Endothelial cell of umbilical vein (primary cell): ENCODE data around the gene BIN1. TPM values are rescaled to one million over a fixed set of nuclear protein-coding genes. Genes with fewer than 3 reads are reported as not detected.
"Not testable (repeated sequence)": the region's sequence is repeated elsewhere in the genome, so short reads cannot be mapped to it uniquely, and the experiment has no call there.

Source experiments
- BruUV-seq: library from RNA; stranded (reverse); fragments of 400-500 nt; replicated peaks from 2 replicates; lab custom pipeline; 2021; lab: Mats Ljungman, UMichigan
- CTCF ChIA-PET: fragments of 300-600, 350-600 bp; sonication (Branson Sonifier 250); formaldehyde crosslinking; loops from one replicate; lab custom pipeline; 2021; ENCODE audit warnings: antibody characterized with exemption, inconsistent platforms; lab: Charles Lee
- POLR2A ChIA-PET: fragments of 300-600, 350-600 bp; sonication (Branson Sonifier 250); formaldehyde crosslinking; loops from one replicate; lab custom pipeline; 2021; ENCODE audit warnings: antibody characterized with exemption, inconsistent platforms; lab: Charles Lee
- DNase-seq: peaks from one replicate; pipeline ENCODE4 v3.0.0-alpha.2; 2011; ENCODE audit warnings: low read depth, low spot score
- FAIRE-seq: peaks from 2 replicates; lab custom pipeline; 2011; peaks lifted over from hg19 to GRCh38; lab: Jason Lieb, UNC
- H2AFZ ChIP-seq: 2 replicates; pipeline ENCODE4 v1.6.0; 2012; ENCODE audit warnings: low read depth, low read length, control low read depth, inconsistent platforms
- H3K27ac ChIP-seq: 2 replicates; pipeline ENCODE4 v1.5.1; 2011; ENCODE audit warnings: low read depth, mild to moderate bottlenecking, control low read depth, low read length, moderate library complexity; ENCODE audit not compliant: insufficient read depth
- H3K27me3 ChIP-seq, 2 experiments: 2 replicates each; pipeline versions ENCODE4 v1.6.0 to v1.6.1; 2011; ENCODE audit warnings: low read length in 2 of 2, mixed read lengths in 1 of 2; ENCODE audit not compliant: control insufficient read depth in 2 of 2, insufficient read depth in 2 of 2
- H3K36me3 ChIP-seq, 2 experiments: 2 replicates in 1 of 2; 3 replicates in 1 of 2; pipeline ENCODE4 v1.5.1; 2011; ENCODE audit warnings: low read length in 2 of 2, mild to moderate bottlenecking in 1 of 2, moderate library complexity in 1 of 2; ENCODE audit not compliant: control insufficient read depth in 2 of 2, insufficient read depth in 2 of 2; ENCODE audit errors: extremely low read depth in 1 of 2
- H3K4me1 ChIP-seq: 3 replicates; pipeline ENCODE4 v1.5.1; 2011; ENCODE audit warnings: mild to moderate bottlenecking, low read length; ENCODE audit not compliant: control insufficient read depth, insufficient read depth; ENCODE audit errors: extremely low read depth
- H3K4me2 ChIP-seq: 2 replicates; pipeline ENCODE4 v1.6.1; 2011; ENCODE audit warnings: low read length, control low read depth, mixed read lengths; ENCODE audit not compliant: insufficient read depth
- H3K4me3 ChIP-seq, 3 experiments: fragments of 200-600 bp in 1 of 3; sonication (generic), shearing (Covaris generic) in 1 of 3; replicated peaks in 1 of 3; 2 replicates each; pipeline ENCODE4 v1.5.1; 2011 to 2016; ENCODE audit warnings: control low read depth in 3 of 3, low read length in 3 of 3, mild to moderate bottlenecking in 2 of 3, inconsistent platforms in 1 of 3, low read depth in 1 of 3, moderate library complexity in 1 of 3; ENCODE audit not compliant: insufficient read depth in 1 of 3
- H3K79me2 ChIP-seq: 2 replicates; pipeline ENCODE4 v1.6.0; 2012; ENCODE audit warnings: low read length, inconsistent platforms; ENCODE audit not compliant: control insufficient read depth, insufficient read depth
- H3K9ac ChIP-seq: replicated peaks from 2 replicates; pipeline ENCODE3; 2011; ENCODE audit warnings: low read length, control low read depth; ENCODE audit not compliant: insufficient read depth; ENCODE audit errors: extremely low read depth
- H3K9me1 ChIP-seq: replicated peaks from 3 replicates; pipeline ENCODE4 v1.6.0; 2011; ENCODE audit warnings: mild to moderate bottlenecking, low read length; ENCODE audit not compliant: control insufficient read depth, insufficient read depth; ENCODE audit errors: extremely low read depth
- H3K9me3 ChIP-seq: replicated peaks from 2 replicates; pipeline ENCODE4 v1.5.1; 2012; ENCODE audit warnings: low read length, inconsistent platforms; ENCODE audit not compliant: control insufficient read depth, insufficient read depth
- H4K20me1 ChIP-seq: replicated peaks from 2 replicates; pipeline ENCODE3; 2011; ENCODE audit warnings: mild to moderate bottlenecking, low read length; ENCODE audit not compliant: control insufficient read depth, insufficient read depth; ENCODE audit errors: extremely low read depth
- CTCF ChIP-seq, 2 donors: IDR thresholded peaks; 1 replicate in 1 of 2; 2 replicates in 1 of 2; pipeline ENCODE4 v1.5.1; 2011; ENCODE audit warnings: low read length in 2 of 2, mild to moderate bottlenecking in 2 of 2, moderate library complexity in 2 of 2, control low read depth in 1 of 2, inconsistent platforms in 1 of 2, low read depth in 1 of 2; ENCODE audit not compliant: insufficient read depth in 1 of 2; ENCODE audit errors: extremely low read depth in 1 of 2
- GATA2 ChIP-seq: IDR thresholded peaks from 2 replicates; pipeline ENCODE4 v1.7.0; 2011; ENCODE audit warnings: low read depth, mild to moderate bottlenecking, moderate library complexity, mixed read lengths, low read length; ENCODE audit not compliant: insufficient read length, insufficient read depth
- JUN ChIP-seq: IDR thresholded peaks from 2 replicates; pipeline ENCODE4 v1.6.1; 2011; ENCODE audit warnings: borderline replicate concordance, low read depth; ENCODE audit not compliant: insufficient read length, insufficient read depth
- MAX ChIP-seq: IDR thresholded peaks from 2 replicates; pipeline ENCODE4 v1.6.1; 2011; ENCODE audit not compliant: insufficient read depth, insufficient read length
- MYC ChIP-seq: IDR thresholded peaks from one replicate; pipeline ENCODE4 v1.6.1; 2011; ENCODE audit warnings: mild to moderate bottlenecking, low read depth, low read length
- POLR2A ChIP-seq: IDR thresholded peaks from 2 replicates; pipeline ENCODE4 v1.6.1; 2012; ENCODE audit warnings: low read depth, mild to moderate bottlenecking, control low read depth, low read length
- POLR2AphosphoS5 ChIP-seq: IDR thresholded peaks from 2 replicates; pipeline ENCODE4 v1.6.1; 2012; ENCODE audit warnings: low read depth, mild to moderate bottlenecking, control low read depth, low read length, moderate library complexity; ENCODE audit not compliant: insufficient read depth
- dilution Hi-C: fragments of 300-500 bp; cut with MboI; formaldehyde crosslinking; loops from one replicate; pipeline ENCODE4 v1.15.0; 2019; ENCODE audit warnings: low sequenced_read_pairs; ENCODE audit not compliant: extremely low pct_ligation_motif_present
- intact Hi-C: fragments of 100-400 bp; cut with micrococcal nuclease; formaldehyde crosslinking; loops from one replicate; pipeline ENCODE4 v1.10.0; 2022
- polyA plus RNA-seq, 4 experiments: library from polyadenylated mRNA; depleted of rRNA in 3 of 4; stranded (reverse) in 3 of 4; unstranded in 1 of 4; fragments of >200 nt; gene quantifications; 2 replicates each; pipeline versions ENCODE4 v1.2.1 to v1.2.3, GENCODE V29; 2011 to 2012; ENCODE audit warnings: missing spikeins in 1 of 4
- total RNA-seq: library from RNA; stranded (reverse); gene quantifications from 2 replicates; pipeline ENCODE4 v1.2.3, GENCODE V29; 2021

The BIN1 gene
- total and polyA plus RNA-seq, 2 donors (not counting 3 experiments of a cell fraction or from before 2014, with no cell fraction given), result 26.3 to 36.9 TPM

- Histone ChIP-seq H4K20me1 (no peaks in the 10 kb centered on the region), H3K27ac (no peak overlapping the region), H3K79me2 (no peaks in the 10 kb centered on the region), H3K4me1 (peaks cover 16% of the 10 kb centered on the region), H3K9ac (no peak overlapping the region), H3K4me2 (no peak overlapping the region), H3K4me3 (no peak overlapping the region), H2AFZ (no peak overlapping the region), H3K27me3 (peaks cover 4 to 12% of the 10 kb centered on the region in 2 experiments), H3K9me1 (no peaks in the 10 kb centered on the region), H3K9me3 (no peaks in the 10 kb centered on the region), H3K36me3 (no peaks in the 10 kb centered on the region)
- intact Hi-C loops (no loop called here), dilution Hi-C loops (no loop called here)
- FAIRE-seq (no peak), DNase-seq (no peak)
- ChIA-PET CTCF (interaction anchor here (0.6 kb wide), 1 partner anchor 51 kb away, joined by 4 read pairs; no protein-coding TSS in a partner anchor), POLR2A (interaction anchor here (0.6 kb wide), 2 partner anchors 12 to 194 kb away, joined by 3 to 6 read pairs; no protein-coding TSS in a partner anchor)
- no TSS peak for BruUV-seq
- TF ChIP-seq MYC (no peak), GATA2 (no peak), POLR2AphosphoS5 (no peak), POLR2A (no peak), CTCF (IDR thresholded peaks at IDR 0.05; ENCODE audit: extremely low read depth in 1 of 2, insufficient read depth in 1 of 2, low read depth in 1 of 2, low read length in 2 of 2) (no peak), MAX (no peak), JUN (no peak)
Observed at GRCh38 chr2:127029350-127030051, 77.5 kb downstream of the BIN1 start.

GRCh38 chr2:127028745-127029144 is 78.2 kb downstream of the BIN1 start:
- H3K4me3 ChIP-seq, H2AFZ ChIP-seq, FAIRE-seq, H3K27ac ChIP-seq, BruUV-seq, H3K9me1 ChIP-seq, H3K4me2 ChIP-seq, H3K79me2 ChIP-seq, H3K36me3 ChIP-seq, DNase-seq, H4K20me1 ChIP-seq, POLR2A ChIA-PET, dilution Hi-C loops, CTCF ChIA-PET, H3K9ac ChIP-seq, intact Hi-C loops, H3K9me3 ChIP-seq: not testable (repeated sequence)
- H3K27me3 ChIP-seq, result peaks cover 4 to 12% of the 10 kb centered on the region in 2 experiments
- H3K4me1 ChIP-seq, result peaks cover 16% of the 10 kb centered on the region
